Left lung (tissue), 10 donors: ENCODE data around the gene GPX4. TPM values are rescaled to one million over a fixed set of nuclear protein-coding genes. Genes with fewer than 3 reads are reported as not detected.

Source experiments
- ATAC-seq: fragments of 200-7000 bp; cut with Tn5 transposase; one replicate; pipeline ENCODE4 v1.9.1; 2020; ENCODE audit warnings: moderate library complexity
- DNase-seq, 4 donors: peaks; one replicate each; pipeline ENCODE4 v3.0.0-alpha.2; 2013 to 2020
- H3K27ac ChIP-seq, 2 donors: fragments of 200-600 bp; sonication (generic) in 1 of 2; one replicate each; pipeline versions ENCODE4 v1.5.0 to v1.8.0; 2020 to 2021
- H3K27me3 ChIP-seq, 2 donors: fragments of 200-600 bp; sonication (generic) in 1 of 2; one replicate each; pipeline versions ENCODE4 v1.5.0 to v1.8.0; 2020 to 2021
- H3K36me3 ChIP-seq, 2 donors: fragments of 200-600 bp; sonication (generic) in 1 of 2; one replicate each; pipeline versions ENCODE4 v1.5.0 to v1.8.0; 2020 to 2021
- H3K4me1 ChIP-seq, 2 donors: fragments of 200-600 bp; one replicate each; pipeline ENCODE4 v1.8.0; 2021
- H3K4me3 ChIP-seq, 2 donors: fragments of 200-600 bp; sonication (generic) in 1 of 2; one replicate each; pipeline versions ENCODE4 v1.5.0 to v1.8.0; 2020 to 2021; ENCODE audit warnings: mild to moderate bottlenecking in 1 of 2
- H3K9me3 ChIP-seq, 2 donors: fragments of 200-600 bp; sonication (generic) in 1 of 2; one replicate each; pipeline versions ENCODE4 v1.5.0 to v1.8.0; 2020 to 2021
- CTCF ChIP-seq, 2 donors: fragments of 200-600 bp; sonication (generic) in 1 of 2; IDR thresholded peaks; one replicate each; pipeline versions ENCODE4 v1.5.0 to v1.8.0; 2021; ENCODE audit warnings: antibody characterized with exemption in 2 of 2
- intact Hi-C, 2 donors: fragments of 100-400 bp; cut with DNase I; formaldehyde crosslinking; loops; one replicate each; pipeline versions ENCODE4 v1.11.2 to v1.14.2; 2022
- polyA plus RNA-seq, 6 donors: library from polyadenylated mRNA; unstranded; fragments of 120-200 nt; gene quantifications; one replicate each; pipeline ENCODE4 v1.2.1, GENCODE V29; 2013; ENCODE audit not compliant: insufficient read length in 6 of 6
- total RNA-seq, 2 donors: library from RNA; stranded (reverse); fragmentation: NEBNext Ultra II Directional; extraction: Animal tissue kit (Norgen Biotek cat#: 25700); gene quantifications; one replicate each; pipeline ENCODE4 v1.2.1, GENCODE V29; 2021
- donor health status: DM: no; HTN: yes; CAD: no.
- donor health status: DM: no; HTN: no; CAD: no.

Gene GPX4
- total and polyA plus RNA-seq, 8 donors = 146 to 365 (median 213) TPM

- ATAC-seq = peak; percentile 77
- peaks cover 5 to 32% of the 10 kb centered on the region in 2 donors for H3K27me3 ChIP-seq
- H3K9me3 ChIP-seq = no peaks in the 10 kb centered on the region
- intact Hi-C loops = no loop called here
- H3K27ac ChIP-seq = peak overlapping the region; percentile 53 to 65
- TF ChIP-seq CTCF (IDR thresholded peaks at IDR 0.05) = no peak
- H3K4me3 ChIP-seq = peak overlapping the region in 1 of 2 donors; percentile 85
- DNase-seq = peak in 2 of 4 donors; percentile 72 to 81
- H3K4me1 ChIP-seq = peaks cover 6 to 65% of the 10 kb centered on the region in 2 donors
- peaks cover 0 to 3% of the 10 kb centered on the region in 2 donors for H3K36me3 ChIP-seq
Measured at GRCh38 chr19:1065606-1066109, 38.1 kb upstream of the GPX4 start.

DNA sequence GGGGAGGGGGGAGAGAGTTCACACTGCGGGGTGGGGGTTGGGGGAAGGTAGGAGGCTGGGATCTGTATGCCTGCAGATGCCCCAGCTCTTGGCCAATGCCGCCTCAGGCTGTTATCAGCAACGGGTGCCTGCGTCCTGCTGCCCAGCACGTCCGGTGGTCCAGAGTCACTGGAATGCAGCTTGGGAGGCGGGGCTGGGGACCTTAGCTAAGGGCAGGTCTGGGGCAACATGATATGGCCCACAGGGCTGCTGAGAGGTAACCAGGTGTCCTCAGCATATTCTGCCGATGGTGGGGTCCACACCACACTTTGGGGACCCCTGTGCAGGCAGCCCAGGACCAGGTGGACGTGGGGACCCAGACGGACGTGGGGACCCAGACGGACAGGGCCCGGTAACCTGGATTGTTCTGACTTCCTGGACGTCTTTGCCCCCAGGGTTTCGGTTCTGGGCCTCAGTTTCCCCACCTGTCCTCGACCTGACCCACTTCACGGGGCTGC lies 37.5 kb upstream of the GPX4 start:
- peak; percentile 7 for ATAC-seq

GRCh38 chr19:1066748-1067340 lies 37.0 kb upstream of the GPX4 start, which contains the start of gene ARHGAP45:
Gene ARHGAP45, plus strand, starts transcription at chr19:1067167. Its CDS starts 239 bp downstream, at chr19:1067406.
- TF ChIP-seq CTCF (IDR thresholded peaks at IDR 0.05) = no peak
- peak within 1 kb of the TSS; percentile 75 to 92 for H3K27ac ChIP-seq
- H3K9me3 ChIP-seq = no peaks in the 10 kb centered on the region
- peak within 1 kb of the TSS; percentile 41 to 85 for H3K4me3 ChIP-seq
- DNase-seq = peak in 2 of 4 donors; percentile 70 to 93
- H3K4me1 ChIP-seq = peaks cover 6 to 76% of the 10 kb centered on the region in 2 donors
- intact Hi-C loops = no loop called here
- ATAC-seq = peak; percentile 14
- H3K27me3 ChIP-seq = peaks cover 10 to 41% of the 10 kb centered on the region in 2 donors
- peaks cover 0 to 13% of the 10 kb centered on the region in 2 donors for H3K36me3 ChIP-seq

More for the DNA sequence above, 37.5 kb upstream of the GPX4 start:
- Histone ChIP-seq H3K27ac (peak overlapping the region in 1 of 2 donors; percentile 92), H3K9me3 (no peaks in the 10 kb centered on the region), H3K27me3 (peaks cover 10 to 38% of the 10 kb centered on the region in 2 donors), H3K4me1 (peaks cover 6 to 70% of the 10 kb centered on the region in 2 donors), H3K36me3 (peaks cover 0 to 8% of the 10 kb centered on the region in 2 donors), H3K4me3 (peak overlapping the region; percentile 41 to 85)
- intact Hi-C loops = no loop called here
- peak in 1 of 4 donors; percentile 85 for DNase-seq
- no peak for TF ChIP-seq CTCF (IDR thresholded peaks at IDR 0.05)

DNA sequence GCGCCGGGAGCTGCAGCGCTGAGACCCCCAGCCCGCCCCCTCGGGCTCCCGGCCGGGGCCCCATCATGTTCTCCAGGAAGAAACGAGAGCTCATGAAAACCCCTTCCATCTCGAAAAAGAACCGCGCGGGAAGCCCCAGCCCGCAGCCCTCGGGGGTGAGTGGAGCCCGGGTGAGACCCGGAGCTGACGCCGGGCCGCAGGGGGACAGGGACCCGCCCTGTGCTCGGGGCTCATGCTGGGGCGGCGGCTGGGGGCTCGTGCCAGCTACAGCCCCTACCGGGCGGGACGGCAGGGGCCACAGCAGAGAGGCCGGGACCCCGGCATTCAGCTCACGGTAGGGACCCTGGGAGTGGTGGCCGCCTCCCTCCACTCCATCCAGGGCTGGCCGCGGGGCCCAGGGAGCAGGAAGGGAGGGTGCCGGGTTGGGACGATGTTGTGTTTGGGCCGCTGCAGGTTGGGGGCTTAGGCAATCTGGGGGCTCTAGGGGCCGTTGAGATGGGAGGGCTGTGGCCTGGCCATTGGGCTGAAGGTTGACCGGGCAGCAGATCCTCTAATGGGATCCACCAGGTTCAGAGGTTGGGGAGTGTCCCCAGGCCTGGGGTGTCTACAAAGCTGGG lies 36.3 kb upstream of the GPX4 start:
- H3K4me1 ChIP-seq = peaks cover 6 to 82% of the 10 kb centered on the region in 2 donors
- no peak for ATAC-seq
- peaks cover 0 to 19% of the 10 kb centered on the region in 2 donors for H3K36me3 ChIP-seq
- intact Hi-C loops = no loop called here
- H3K27me3 ChIP-seq = peaks cover 10 to 41% of the 10 kb centered on the region in 2 donors
- no peak for DNase-seq
- peak overlapping the region; percentile 75 to 92 for H3K27ac ChIP-seq
- no peaks in the 10 kb centered on the region for H3K9me3 ChIP-seq
- H3K4me3 ChIP-seq = peak overlapping the region; percentile 41 to 85
- TF ChIP-seq CTCF (IDR thresholded peaks at IDR 0.05) = no peak
